ENCODE data around the gene SLC1A1.

GRCh38 chr9:4604678-4605095, 114.4 kb downstream of the SLC1A1 start:
- TF ChIP-seq POLR2A (IDR thresholded peaks at IDR 0.05) = no peak
- TF ChIP-seq, protein P1, sequence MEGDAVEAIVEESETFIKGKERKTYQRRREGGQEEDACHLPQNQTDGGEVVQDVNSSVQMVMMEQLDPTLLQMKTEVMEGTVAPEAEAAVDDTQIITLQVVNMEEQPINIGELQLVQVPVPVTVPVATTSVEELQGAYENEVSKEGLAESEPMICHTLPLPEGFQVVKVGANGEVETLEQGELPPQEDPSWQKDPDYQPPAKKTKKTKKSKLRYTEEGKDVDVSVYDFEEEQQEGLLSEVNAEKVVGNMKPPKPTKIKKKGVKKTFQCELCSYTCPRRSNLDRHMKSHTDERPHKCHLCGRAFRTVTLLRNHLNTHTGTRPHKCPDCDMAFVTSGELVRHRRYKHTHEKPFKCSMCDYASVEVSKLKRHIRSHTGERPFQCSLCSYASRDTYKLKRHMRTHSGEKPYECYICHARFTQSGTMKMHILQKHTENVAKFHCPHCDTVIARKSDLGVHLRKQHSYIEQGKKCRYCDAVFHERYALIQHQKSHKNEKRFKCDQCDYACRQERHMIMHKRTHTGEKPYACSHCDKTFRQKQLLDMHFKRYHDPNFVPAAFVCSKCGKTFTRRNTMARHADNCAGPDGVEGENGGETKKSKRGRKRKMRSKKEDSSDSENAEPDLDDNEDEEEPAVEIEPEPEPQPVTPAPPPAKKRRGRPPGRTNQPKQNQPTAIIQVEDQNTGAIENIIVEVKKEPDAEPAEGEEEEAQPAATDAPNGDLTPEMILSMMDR (IDR thresholded peaks at IDR 0.05) = peak; percentile 68 to 85 (median 81)
